ENCODE results near the gene CACFD1.

DNA sequence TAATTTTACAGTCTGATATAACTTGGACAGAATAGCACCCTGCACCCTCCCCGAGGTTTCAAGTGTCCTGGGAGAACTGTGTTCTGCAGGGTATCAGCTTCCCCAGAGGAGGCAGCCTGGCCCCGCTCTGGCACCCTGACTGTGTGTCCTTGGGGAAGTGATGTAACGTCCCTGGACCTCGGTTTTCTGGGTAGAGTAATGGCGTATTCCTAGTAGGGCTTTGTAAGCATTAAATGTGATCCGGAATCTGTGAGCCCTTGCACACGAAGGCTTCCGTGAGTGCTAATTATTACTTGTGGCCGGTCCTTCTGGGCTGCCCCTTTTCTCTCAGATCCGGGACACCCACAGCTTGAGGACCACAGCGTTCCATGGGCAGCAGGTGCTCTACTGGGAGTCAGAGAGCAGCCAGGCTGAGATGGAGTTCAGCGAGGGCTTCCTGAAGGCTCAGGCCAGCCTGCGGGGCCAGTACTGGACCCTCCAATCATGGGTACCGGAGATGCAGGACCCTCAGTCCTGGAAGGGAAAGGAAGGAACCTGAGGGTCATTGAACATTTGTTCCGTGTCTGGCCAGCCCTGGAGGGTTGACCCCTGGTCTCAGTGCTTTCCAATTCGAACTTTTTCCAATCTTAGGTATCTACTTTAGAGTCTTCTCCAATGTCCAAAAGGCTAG lies 1.0 kb upstream of the CACFD1 start:
- TF ChIP-seq ZNF366 (tag by site-specific recombination; conservative IDR thresholded peaks at IDR 0.05), result no peak
- TF ChIP-seq KLF16 (tag by site-specific recombination; IDR thresholded peaks at IDR 0.05), result no peak
- TF ChIP-seq, protein P1, sequence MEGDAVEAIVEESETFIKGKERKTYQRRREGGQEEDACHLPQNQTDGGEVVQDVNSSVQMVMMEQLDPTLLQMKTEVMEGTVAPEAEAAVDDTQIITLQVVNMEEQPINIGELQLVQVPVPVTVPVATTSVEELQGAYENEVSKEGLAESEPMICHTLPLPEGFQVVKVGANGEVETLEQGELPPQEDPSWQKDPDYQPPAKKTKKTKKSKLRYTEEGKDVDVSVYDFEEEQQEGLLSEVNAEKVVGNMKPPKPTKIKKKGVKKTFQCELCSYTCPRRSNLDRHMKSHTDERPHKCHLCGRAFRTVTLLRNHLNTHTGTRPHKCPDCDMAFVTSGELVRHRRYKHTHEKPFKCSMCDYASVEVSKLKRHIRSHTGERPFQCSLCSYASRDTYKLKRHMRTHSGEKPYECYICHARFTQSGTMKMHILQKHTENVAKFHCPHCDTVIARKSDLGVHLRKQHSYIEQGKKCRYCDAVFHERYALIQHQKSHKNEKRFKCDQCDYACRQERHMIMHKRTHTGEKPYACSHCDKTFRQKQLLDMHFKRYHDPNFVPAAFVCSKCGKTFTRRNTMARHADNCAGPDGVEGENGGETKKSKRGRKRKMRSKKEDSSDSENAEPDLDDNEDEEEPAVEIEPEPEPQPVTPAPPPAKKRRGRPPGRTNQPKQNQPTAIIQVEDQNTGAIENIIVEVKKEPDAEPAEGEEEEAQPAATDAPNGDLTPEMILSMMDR (tag by site-specific recombination; IDR thresholded peaks at IDR 0.05), result no peak
- TF ChIP-seq ZNF18 (tag by site-specific recombination; IDR thresholded peaks at IDR 0.05), result no peak
- TF ChIP-seq ZNF174 (tag by site-specific recombination; IDR thresholded peaks at IDR 0.05), result no peak
- no peak for TF ChIP-seq ZNF549 (tag by site-specific recombination; IDR thresholded peaks at IDR 0.05)
- TF ChIP-seq YY1 (tag by site-specific recombination; IDR thresholded peaks at IDR 0.05), result no peak
- TF ChIP-seq GLI2 (tag by site-specific recombination; IDR thresholded peaks at IDR 0.05; ENCODE audit: borderline replicate concordance, low read depth), result no peak
- TF ChIP-seq ZNF704 (tag by site-specific recombination; IDR thresholded peaks at IDR 0.05), result no peak
- TF ChIP-seq REST (tag by site-specific recombination; IDR thresholded peaks at IDR 0.05), result no peak
- TF ChIP-seq INSM2 (tag by site-specific recombination; IDR thresholded peaks at IDR 0.05), result no peak
- no peak for TF ChIP-seq SP3 (tag by site-specific recombination; IDR thresholded peaks at IDR 0.05)
